Left cardiac atrium (tissue), 4 donors: ENCODE results near the gene CKS1B. TPM values are rescaled to one million over a fixed set of nuclear protein-coding genes. Genes with fewer than 3 reads are reported as not detected.

Source experiments
- ATAC-seq, 2 donors: fragments of 200-7000 bp; cut with Tn5 transposase; one replicate each; pipeline ENCODE4 v1.9.1; 2020; ENCODE audit warnings: mild to moderate bottlenecking in 2 of 2, moderate library complexity in 2 of 2
- DNase-seq: peaks from one replicate; pipeline ENCODE4 v3.0.0-alpha.2; 2020
- intact Hi-C, 2 donors: fragments of 100-400 bp; cut with DNase I; formaldehyde crosslinking; loops; one replicate each; pipeline versions ENCODE4 v1.14.1 to v1.15.1; 2022 to 2023
- total RNA-seq, 2 donors: library from RNA; stranded (reverse); fragmentation: NEBNext Ultra II Directional; extraction: Animal tissue kit (Norgen Biotek cat#: 25700); gene quantifications; one replicate each; pipeline ENCODE4 v1.2.1, GENCODE V29; 2021
- donor health status: DM: no; HTN: yes; CAD: no.
- donor health status: DM: no; HTN: yes; CAD: no; lungs with severe emphysema.
- donor health status: DM: yes; HTN: yes; CAD: no.
- donor health status: Dilated cardiomyopathy.

The CKS1B gene
- total RNA-seq, 2 donors from 2014 or later: 26.9 to 33.8 TPM

GRCh38 chr1:154944401-154945159 is 29.9 kb upstream of the CKS1B start:
- peak in 1 of 2 donors; percentile 20 for ATAC-seq
- intact Hi-C loops: loop anchor here in 1 of 2 donors (2.0 kb wide), 1 partner anchor 38 kb away; no protein-coding TSS in a partner anchor
- DNase-seq: no peak

DNA sequence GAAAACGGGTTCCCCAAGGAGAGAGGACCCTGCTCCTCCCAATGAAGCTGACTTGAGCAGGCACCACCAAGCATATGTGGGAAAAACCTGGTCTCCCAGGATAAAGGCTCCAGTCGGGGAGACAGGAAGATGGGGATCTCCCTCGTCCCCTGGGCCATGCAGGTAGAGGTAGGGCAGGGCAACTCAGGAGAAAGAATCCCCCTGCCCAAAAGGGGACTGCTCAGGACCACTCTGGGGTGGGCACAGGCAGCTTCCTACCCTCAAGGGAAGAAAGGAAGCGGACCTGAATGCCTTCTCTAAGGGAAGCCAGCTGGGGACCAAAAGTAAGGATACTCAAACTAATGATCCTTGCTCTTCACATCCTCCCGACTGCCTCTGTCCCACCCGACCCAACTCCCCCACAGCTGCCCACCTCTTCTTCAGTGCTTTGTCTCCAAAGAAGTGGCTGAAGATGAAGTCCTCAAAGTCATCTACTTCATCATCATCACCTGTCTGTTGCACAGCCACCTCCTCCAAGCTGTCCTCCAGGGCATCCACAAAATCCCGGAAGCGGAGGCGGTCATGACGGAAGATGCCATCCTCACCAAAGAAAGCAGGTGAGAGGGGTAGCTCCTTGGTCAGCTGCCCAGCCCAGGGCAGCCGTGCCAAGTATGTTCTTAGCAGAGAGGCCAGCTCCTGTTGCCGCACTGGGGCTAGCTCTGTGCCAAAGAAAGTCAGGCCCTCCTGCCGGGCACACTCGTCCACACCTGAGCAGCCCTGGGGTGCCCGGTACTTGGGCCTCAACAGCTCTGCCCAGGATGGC is 29.1 kb upstream of the CKS1B start:
- intact Hi-C loops: loop anchor here in 1 of 2 donors (2.0 kb wide), 1 partner anchor 39 kb away; no protein-coding TSS in a partner anchor
- ATAC-seq (no peak), DNase-seq (no peak)

GRCh38 chr1:154945962-154946850 is 28.3 kb upstream of the CKS1B start:
- intact Hi-C loops: loop anchor here in 1 of 2 donors (2.0 kb wide), 1 partner anchor 39 kb away; no protein-coding TSS in a partner anchor
- DNase-seq: no peak
- ATAC-seq: no peak

GRCh38 chr1:154948079-154948478 is 26.4 kb upstream of the CKS1B start:
- intact Hi-C loops: no loop called here
- DNase-seq: no peak
- no peak for ATAC-seq

GRCh38 chr1:154951901-154952657 is 22.4 kb upstream of the CKS1B start:
- DNase-seq: no peak
- intact Hi-C loops: no loop called here
- no peak for ATAC-seq

DNA sequence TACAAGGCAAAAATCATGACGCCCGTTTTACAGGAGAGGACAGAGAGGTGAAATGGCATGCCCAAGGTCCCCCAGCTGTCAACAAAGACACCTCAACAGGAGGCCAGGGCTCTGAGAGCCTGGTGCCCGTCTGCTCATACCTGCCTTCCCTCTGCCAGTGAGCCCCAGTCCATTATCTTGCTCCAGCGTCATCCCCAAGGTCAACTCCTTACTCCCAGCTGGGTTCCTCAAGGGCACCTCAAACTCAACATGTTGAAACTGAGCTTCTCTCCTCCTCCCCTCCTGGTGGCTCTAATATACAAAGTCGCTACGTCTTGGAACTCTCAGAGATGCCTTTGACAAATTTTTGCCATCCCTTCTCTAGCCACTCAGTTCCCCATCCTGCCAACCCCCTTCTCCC is 21.8 kb upstream of the CKS1B start:
- intact Hi-C loops: no loop called here
- DNase-seq (no peak), ATAC-seq (no peak)

DNA sequence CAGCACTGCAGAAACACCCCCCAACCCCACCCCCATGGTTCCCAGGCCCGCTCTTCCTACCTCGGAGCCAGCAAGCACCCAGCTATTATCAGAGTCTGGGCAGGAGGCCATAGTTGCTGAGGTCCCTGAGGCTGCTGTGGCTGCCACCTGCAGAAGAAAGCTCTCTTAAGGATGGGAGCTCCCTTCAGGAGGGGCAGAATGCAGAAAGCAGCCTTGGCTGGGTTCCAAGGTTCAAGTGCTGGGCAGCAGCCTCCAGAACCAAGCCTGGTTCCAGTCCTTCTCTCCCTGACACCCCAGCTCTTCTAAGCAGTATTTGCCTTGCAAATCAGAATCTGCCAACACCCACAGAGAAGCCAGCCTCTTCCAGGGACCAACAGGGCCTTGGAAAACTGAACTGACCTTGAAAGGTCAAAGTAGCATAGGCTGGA is 20.9 kb upstream of the CKS1B start:
- ATAC-seq: no peak
- intact Hi-C loops: no loop called here
- DNase-seq: no peak

GRCh38 chr1:154954541-154954940 is 19.9 kb upstream of the CKS1B start:
- no peak for DNase-seq
- intact Hi-C loops: no loop called here
- no peak for ATAC-seq

DNA sequence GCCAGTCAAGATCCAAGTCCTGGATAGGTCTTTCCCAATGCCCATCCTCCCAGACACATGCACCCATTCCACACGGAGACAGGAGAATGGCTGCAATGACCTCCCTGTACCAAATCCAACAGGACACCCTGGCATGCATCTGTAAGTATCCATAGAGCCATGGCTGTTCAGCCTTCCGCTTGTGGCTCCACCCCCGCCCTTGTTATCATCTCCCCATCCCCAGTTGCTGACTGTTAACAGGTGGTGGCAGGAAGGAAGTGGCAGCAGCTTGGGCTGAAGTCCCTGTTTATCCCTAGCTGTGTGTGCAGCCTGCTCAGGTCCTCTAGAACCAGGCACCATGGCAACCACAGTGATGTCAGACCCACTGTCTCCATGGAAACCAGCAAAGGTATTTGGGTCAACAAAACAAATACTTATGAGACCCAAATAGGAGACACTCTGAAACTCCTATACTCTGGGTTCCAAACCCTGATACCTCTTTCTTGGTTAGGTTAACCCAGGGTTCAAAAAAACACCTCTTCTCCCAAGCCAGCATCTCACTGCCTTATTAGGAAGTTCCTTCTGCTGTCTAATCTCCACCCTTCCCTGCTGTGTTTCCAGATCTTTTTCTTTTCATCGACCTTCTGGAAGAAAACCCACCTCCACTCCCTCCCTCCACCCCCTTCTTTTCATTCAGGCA is 19.3 kb upstream of the CKS1B start:
- intact Hi-C loops: no loop called here

GRCh38 chr1:154955718-154956543 is 18.6 kb upstream of the CKS1B start, which contains the start of gene PBXIP1:
TSS of gene PBXIP1 (minus strand) at chr1:154956099. CDS start at chr1:154953721, 2,378 bp downstream.
- peak; percentile 68 for DNase-seq
- ATAC-seq: peak; percentile 84 to 88
- intact Hi-C loops: no loop called here

More for the DNA sequence above, 19.3 kb upstream of the CKS1B start:
- DNase-seq: peak; percentile 49
- ATAC-seq: peak; percentile 22 to 31

GRCh38 chr1:154956544-154956941 is 17.9 kb upstream of the CKS1B start:
- peak; percentile 50 for DNase-seq
- peak; percentile 7 to 28 for ATAC-seq
- intact Hi-C loops: no loop called here

GRCh38 chr1:154957091-154957657 is 17.3 kb upstream of the CKS1B start:
- ATAC-seq (no peak), DNase-seq (no peak)
- intact Hi-C loops: no loop called here

DNA sequence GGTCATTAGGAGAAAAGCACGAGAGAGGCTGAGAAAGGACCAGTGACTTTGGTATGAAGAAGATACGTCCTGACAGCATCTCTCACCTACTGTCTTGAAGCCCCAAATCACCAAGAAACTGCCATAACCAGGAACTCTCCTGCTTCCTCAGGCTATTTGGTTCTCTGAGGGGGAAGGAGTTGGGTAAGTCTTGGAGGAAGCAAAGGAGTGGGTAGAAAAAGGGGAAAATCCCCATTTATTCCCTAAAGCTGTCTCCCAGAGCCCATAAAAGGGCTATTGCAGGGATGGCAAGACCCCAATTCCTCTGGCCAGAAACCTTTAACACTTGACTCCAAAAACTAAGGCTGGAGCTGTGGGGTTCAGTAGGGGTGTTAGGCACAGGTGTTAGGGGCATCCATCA is 16.4 kb upstream of the CKS1B start:
- intact Hi-C loops: no loop called here
- ATAC-seq: no peak

DNA sequence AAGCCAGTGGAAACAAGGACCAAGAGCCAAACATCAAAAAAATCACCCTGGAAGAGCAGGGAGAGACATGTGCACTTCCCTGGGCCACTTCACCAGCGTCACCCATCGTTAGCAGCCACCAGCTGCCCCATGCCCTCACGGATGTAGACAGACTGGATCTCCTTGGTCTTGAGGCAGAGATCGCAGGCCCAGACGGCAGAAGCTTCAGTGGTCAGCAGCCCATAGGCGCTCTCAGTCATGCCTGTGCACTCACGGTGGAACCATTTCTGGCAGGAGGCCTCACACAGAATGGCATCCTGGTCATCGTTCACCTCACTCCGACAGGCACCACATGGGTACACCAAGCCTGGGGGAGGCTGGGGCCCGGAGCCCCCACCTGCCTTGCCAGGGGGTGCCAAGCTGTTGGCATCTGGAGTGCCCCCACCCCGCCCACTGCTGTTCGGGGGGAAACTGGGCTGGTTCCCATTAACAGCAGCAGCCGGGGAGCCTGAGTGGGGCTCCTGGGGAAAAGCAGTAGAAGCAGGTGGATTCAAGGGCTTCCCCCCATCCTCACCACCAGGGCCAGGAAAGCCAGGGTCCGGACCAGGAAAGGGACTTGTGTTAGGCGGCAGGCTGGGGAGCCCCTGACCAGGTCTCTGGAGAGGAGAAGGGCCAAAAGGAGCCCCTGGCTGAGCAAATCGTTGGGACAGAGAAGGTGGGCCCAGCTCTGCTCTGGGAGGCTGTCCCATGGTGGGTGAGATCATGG is 15.6 kb upstream of the CKS1B start:
- no peak for ATAC-seq
- DNase-seq: no peak
- intact Hi-C loops: no loop called here

More for the DNA sequence above, 16.4 kb upstream of the CKS1B start:
- DNase-seq: no peak

- ATAC-seq (no peak), DNase-seq (no peak)
- intact Hi-C loops: no loop called here
These were observed 15.1 kb upstream of the CKS1B start for GRCh38 chr1:154959426-154959780.
